Measurements from ENCODE around the gene ATOSA.

The ATOSA gene

DNA sequence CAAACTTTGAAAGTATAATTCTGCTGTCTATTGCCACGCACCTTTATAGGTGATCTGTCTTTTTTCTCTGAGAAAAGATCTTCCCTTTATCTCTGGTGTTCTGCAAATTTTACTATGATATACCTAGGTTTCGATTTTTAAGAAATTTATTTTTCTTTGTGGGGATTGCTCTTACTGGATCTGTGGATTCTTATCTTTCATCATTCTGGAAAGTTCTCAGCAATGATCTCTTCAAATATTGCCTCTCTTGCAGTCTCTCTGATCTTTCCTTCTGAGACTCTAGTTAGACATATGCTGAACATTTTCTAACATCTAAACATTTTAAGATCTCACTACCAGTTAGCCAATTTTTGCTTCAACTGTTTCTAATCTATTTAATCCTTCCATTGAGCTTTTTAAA lies 47.0 kb upstream of the ATOSA start:
- no peaks in the 10 kb centered on the region for H3K36me3 ChIP-seq (ENCODE audit: control insufficient read depth, low read length)
- H3K27ac ChIP-seq (ENCODE audit: low read depth, low read length) = no peak overlapping the region
- H3K9me3 ChIP-seq (ENCODE audit: control insufficient read depth, insufficient read depth, low read length) = no peaks in the 10 kb centered on the region
- TF ChIP-seq, protein P1, sequence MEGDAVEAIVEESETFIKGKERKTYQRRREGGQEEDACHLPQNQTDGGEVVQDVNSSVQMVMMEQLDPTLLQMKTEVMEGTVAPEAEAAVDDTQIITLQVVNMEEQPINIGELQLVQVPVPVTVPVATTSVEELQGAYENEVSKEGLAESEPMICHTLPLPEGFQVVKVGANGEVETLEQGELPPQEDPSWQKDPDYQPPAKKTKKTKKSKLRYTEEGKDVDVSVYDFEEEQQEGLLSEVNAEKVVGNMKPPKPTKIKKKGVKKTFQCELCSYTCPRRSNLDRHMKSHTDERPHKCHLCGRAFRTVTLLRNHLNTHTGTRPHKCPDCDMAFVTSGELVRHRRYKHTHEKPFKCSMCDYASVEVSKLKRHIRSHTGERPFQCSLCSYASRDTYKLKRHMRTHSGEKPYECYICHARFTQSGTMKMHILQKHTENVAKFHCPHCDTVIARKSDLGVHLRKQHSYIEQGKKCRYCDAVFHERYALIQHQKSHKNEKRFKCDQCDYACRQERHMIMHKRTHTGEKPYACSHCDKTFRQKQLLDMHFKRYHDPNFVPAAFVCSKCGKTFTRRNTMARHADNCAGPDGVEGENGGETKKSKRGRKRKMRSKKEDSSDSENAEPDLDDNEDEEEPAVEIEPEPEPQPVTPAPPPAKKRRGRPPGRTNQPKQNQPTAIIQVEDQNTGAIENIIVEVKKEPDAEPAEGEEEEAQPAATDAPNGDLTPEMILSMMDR (IDR thresholded peaks at IDR 0.05; ENCODE audit: low read depth, low read length, poor library complexity, severe bottlenecking) = no peak
- no peak for TF ChIP-seq EZH2phosphoT487 (IDR thresholded peaks at IDR 0.05; ENCODE audit: borderline replicate concordance, low read length)
- no peaks in the 10 kb centered on the region for H3K79me2 ChIP-seq (ENCODE audit: control insufficient read depth, low read length)
- H3K4me2 ChIP-seq (ENCODE audit: low read length) = no peak overlapping the region
- H4K20me1 ChIP-seq (ENCODE audit: control insufficient read depth, insufficient read depth, low read depth, low read length) = no peaks in the 10 kb centered on the region
- no peaks in the 10 kb centered on the region for H3K9me2 ChIP-seq (replicated peaks; ENCODE audit: control insufficient read depth, low read length)
- no peak overlapping the region for H3K4me3 ChIP-seq (ENCODE audit: low read length)
- H3K4me1 ChIP-seq (ENCODE audit: control insufficient read depth, low read length) = peaks cover 44% of the 10 kb centered on the region
- H3K27me3 ChIP-seq (ENCODE audit: control insufficient read depth, low read length) = no peaks in the 10 kb centered on the region
- H3F3A ChIP-seq (ENCODE audit: control insufficient read depth, insufficient read depth) = peaks cover 18% of the 10 kb centered on the region; the same call in 1 of the 2 replicates

DNA sequence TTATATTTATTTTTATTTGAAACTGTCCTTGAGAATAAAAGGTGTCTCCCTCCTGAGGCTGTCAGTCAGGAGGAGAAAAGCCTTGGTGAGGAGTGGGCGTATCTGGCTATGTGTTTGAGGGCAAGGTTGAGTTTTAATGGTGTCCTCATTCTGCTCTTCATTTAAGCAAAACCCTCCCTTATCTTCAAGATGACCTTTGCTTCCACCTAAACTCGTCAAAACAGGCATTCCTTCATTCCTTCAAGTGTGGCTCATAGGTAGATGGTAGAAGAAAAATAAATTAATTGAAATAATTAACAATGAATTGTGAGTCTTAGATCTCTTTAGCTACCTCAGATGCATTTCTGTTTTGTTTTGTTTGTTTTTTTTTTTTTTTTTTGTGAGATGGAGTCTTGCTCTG lies 39.4 kb upstream of the ATOSA start:
- no peak overlapping the region for H3K4me2 ChIP-seq (ENCODE audit: low read length)
- H3K9me2 ChIP-seq (replicated peaks; ENCODE audit: control insufficient read depth, low read length) = no peaks in the 10 kb centered on the region
- H3K9me3 ChIP-seq (ENCODE audit: control insufficient read depth, insufficient read depth, low read length) = no peaks in the 10 kb centered on the region
- H3K4me3 ChIP-seq (ENCODE audit: low read length) = no peak overlapping the region
- peaks cover 2% of the 10 kb centered on the region; the same call in 1 of the 2 replicates for H3F3A ChIP-seq (ENCODE audit: control insufficient read depth, insufficient read depth)
- H3K27ac ChIP-seq (ENCODE audit: low read depth, low read length) = no peak overlapping the region
- H4K20me1 ChIP-seq (ENCODE audit: control insufficient read depth, insufficient read depth, low read depth, low read length) = no peaks in the 10 kb centered on the region
- H3K36me3 ChIP-seq (ENCODE audit: control insufficient read depth, low read length) = no peaks in the 10 kb centered on the region
- H3K79me2 ChIP-seq (ENCODE audit: control insufficient read depth, low read length) = no peaks in the 10 kb centered on the region
- TF ChIP-seq, protein P1 (IDR thresholded peaks at IDR 0.05; ENCODE audit: low read depth, low read length, poor library complexity, severe bottlenecking) = no peak
- no peak for TF ChIP-seq EZH2phosphoT487 (IDR thresholded peaks at IDR 0.05; ENCODE audit: borderline replicate concordance, low read length)
- H3K4me1 ChIP-seq (ENCODE audit: control insufficient read depth, low read length) = no peaks in the 10 kb centered on the region
- H3K27me3 ChIP-seq (ENCODE audit: control insufficient read depth, low read length) = no peaks in the 10 kb centered on the region

DNA sequence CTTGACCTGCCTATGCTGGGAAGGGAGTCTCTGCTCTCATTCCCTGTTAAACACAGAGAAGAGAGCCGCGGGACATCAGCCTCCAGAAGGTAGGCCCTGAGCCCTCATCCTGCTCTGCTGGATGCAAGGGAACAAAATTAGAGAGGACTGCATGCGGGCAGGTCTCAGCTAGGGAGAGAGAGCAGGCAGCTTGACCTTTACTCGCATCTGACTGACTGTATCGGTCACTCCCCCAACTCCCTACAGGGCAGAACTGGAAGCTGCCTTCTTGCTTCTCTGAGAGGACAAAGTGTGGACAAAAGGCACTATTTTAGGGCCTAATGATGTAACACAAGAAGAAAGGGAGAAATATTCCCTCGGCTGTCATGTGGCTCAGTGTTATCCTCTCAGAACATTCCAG lies 38.7 kb upstream of the ATOSA start:
- H3K9me2 ChIP-seq (replicated peaks; ENCODE audit: control insufficient read depth, low read length) = no peaks in the 10 kb centered on the region
- no peaks in the 10 kb centered on the region for H3K27me3 ChIP-seq (ENCODE audit: control insufficient read depth, low read length)
- TF ChIP-seq EZH2phosphoT487 (IDR thresholded peaks at IDR 0.05; ENCODE audit: borderline replicate concordance, low read length) = no peak
- TF ChIP-seq, protein P1 (IDR thresholded peaks at IDR 0.05; ENCODE audit: low read depth, low read length, poor library complexity, severe bottlenecking) = no peak
- no peak overlapping the region for H3K4me2 ChIP-seq (ENCODE audit: low read length)
- H3K4me1 ChIP-seq (ENCODE audit: control insufficient read depth, low read length) = no peaks in the 10 kb centered on the region
- no peaks in the 10 kb centered on the region for H3K79me2 ChIP-seq (ENCODE audit: control insufficient read depth, low read length)
- no peaks in the 10 kb centered on the region for H3F3A ChIP-seq (ENCODE audit: control insufficient read depth, insufficient read depth)
- no peak overlapping the region for H3K4me3 ChIP-seq (ENCODE audit: low read length)
- no peaks in the 10 kb centered on the region for H4K20me1 ChIP-seq (ENCODE audit: control insufficient read depth, insufficient read depth, low read depth, low read length)
- no peaks in the 10 kb centered on the region for H3K9me3 ChIP-seq (ENCODE audit: control insufficient read depth, insufficient read depth, low read length)
- no peaks in the 10 kb centered on the region for H3K36me3 ChIP-seq (ENCODE audit: control insufficient read depth, low read length)
- no peak overlapping the region for H3K27ac ChIP-seq (ENCODE audit: low read depth, low read length)

DNA sequence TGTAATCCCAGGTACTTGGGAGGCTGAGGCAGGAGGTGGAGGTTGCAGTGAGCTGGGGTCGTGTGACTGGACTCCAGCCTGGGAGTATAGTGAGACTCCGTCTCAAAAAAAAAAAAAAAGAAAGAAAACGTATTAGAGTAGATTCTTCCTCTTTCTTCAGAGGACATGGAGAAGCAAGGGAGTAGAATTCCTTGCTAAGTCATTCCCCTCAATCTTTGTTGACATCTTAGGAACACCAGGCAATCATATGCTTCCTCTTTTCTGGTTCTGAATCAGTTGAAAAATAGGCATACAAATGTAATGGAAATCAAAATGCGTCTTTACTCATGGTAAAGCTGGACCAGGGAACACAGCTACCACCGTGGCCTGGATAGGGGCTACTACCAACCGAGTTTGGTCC lies 38.3 kb upstream of the ATOSA start:
- no peak for TF ChIP-seq EZH2phosphoT487 (IDR thresholded peaks at IDR 0.05; ENCODE audit: borderline replicate concordance, low read length)
- TF ChIP-seq, protein P1 (IDR thresholded peaks at IDR 0.05; ENCODE audit: low read depth, low read length, poor library complexity, severe bottlenecking) = no peak
- no peaks in the 10 kb centered on the region for H3K36me3 ChIP-seq (ENCODE audit: control insufficient read depth, low read length)
- H3F3A ChIP-seq (ENCODE audit: control insufficient read depth, insufficient read depth) = no peaks in the 10 kb centered on the region
- no peak overlapping the region for H3K27ac ChIP-seq (ENCODE audit: low read depth, low read length)
- no peaks in the 10 kb centered on the region for H3K79me2 ChIP-seq (ENCODE audit: control insufficient read depth, low read length)
- H3K4me2 ChIP-seq (ENCODE audit: low read length) = no peak overlapping the region
- no peaks in the 10 kb centered on the region for H4K20me1 ChIP-seq (ENCODE audit: control insufficient read depth, insufficient read depth, low read depth, low read length)
- H3K4me1 ChIP-seq (ENCODE audit: control insufficient read depth, low read length) = no peaks in the 10 kb centered on the region
- H3K4me3 ChIP-seq (ENCODE audit: low read length) = no peak overlapping the region
- no peaks in the 10 kb centered on the region for H3K9me3 ChIP-seq (ENCODE audit: control insufficient read depth, insufficient read depth, low read length)
- no peaks in the 10 kb centered on the region for H3K27me3 ChIP-seq (ENCODE audit: control insufficient read depth, low read length)
- H3K9me2 ChIP-seq (replicated peaks; ENCODE audit: control insufficient read depth, low read length) = no peaks in the 10 kb centered on the region

Measured in DOHH2 (cell line).